Hematopoietic multipotent progenitor cell treated with erythropoietin and hydrocortisone succinate and interleukin-3 and kit ligand, for 15 days (in vitro differentiated cells): ENCODE data around the gene KRTAP1-5.
"Not testable (repeated sequence)": the region's sequence is repeated elsewhere in the genome, so short reads cannot be mapped to it uniquely, and the experiment has no call there.

Source experiments
- DNase-seq: peaks from one replicate; pipeline ENCODE4 v3.0.0-alpha.2; 2015; ENCODE audit warnings: low spot score

Gene KRTAP1-5

GRCh38 chr17:41026715-41027471 lies at the start of gene KRTAP1-5:
KRTAP1-5 (minus strand) TSS chr17:41027208; CDS start chr17:41027155, 53 bp downstream.
- no peak for DNase-seq

GRCh38 chr17:41076788-41077187 lies 49.8 kb upstream of the KRTAP1-5 start:
- DNase-seq, result no peak

GRCh38 chr17:41073676-41074075 lies 46.7 kb upstream of the KRTAP1-5 start:
- no peak for DNase-seq

GRCh38 chr17:41071606-41072360 lies 44.8 kb upstream of the KRTAP1-5 start:
- no peak for DNase-seq

GRCh38 chr17:41069031-41069430 lies 42.0 kb upstream of the KRTAP1-5 start:
- no peak for DNase-seq

GRCh38 chr17:41067281-41067680 lies 40.3 kb upstream of the KRTAP1-5 start:
- no peak for DNase-seq

- no peak for DNase-seq
Measured at GRCh38 chr17:41065829-41066624, 39.0 kb upstream of the KRTAP1-5 start, which contains the start of gene KRTAP2-4. KRTAP2-4 (minus strand) TSS chr17:41065879; CDS start chr17:41065845, 34 bp downstream.

- not testable (repeated sequence) for DNase-seq
Measured at GRCh38 chr17:41065016-41065689, 38.1 kb upstream of the KRTAP1-5 start.

- no peak for DNase-seq
Measured at GRCh38 chr17:41064301-41064700, 37.3 kb upstream of the KRTAP1-5 start.

GRCh38 chr17:41063449-41063848 lies 36.4 kb upstream of the KRTAP1-5 start:
- no peak for DNase-seq

GRCh38 chr17:41061964-41062363 lies 35.0 kb upstream of the KRTAP1-5 start:
- DNase-seq, result no peak

GRCh38 chr17:41060052-41060604 lies 33.1 kb upstream of the KRTAP1-5 start, which contains the start of gene KRTAP2-3:
KRTAP2-3 (minus strand) TSS chr17:41060114; CDS start chr17:41060050, 64 bp downstream.
- no peak for DNase-seq

GRCh38 chr17:41059276-41060051 lies 32.5 kb upstream of the KRTAP1-5 start:
- not testable (repeated sequence) for DNase-seq

- no peak for DNase-seq
Measured at GRCh38 chr17:41058741-41059140, 31.7 kb upstream of the KRTAP1-5 start.

GRCh38 chr17:41057547-41057946 lies 30.5 kb upstream of the KRTAP1-5 start:
- no peak for DNase-seq

GRCh38 chr17:41055130-41055529 lies 28.1 kb upstream of the KRTAP1-5 start, which contains the start of gene KRTAP2-2:
KRTAP2-2 (minus strand) TSS chr17:41055230; CDS start chr17:41055211, 19 bp downstream.
- DNase-seq, result not testable (repeated sequence)

GRCh38 chr17:41054556-41054955 lies 27.5 kb upstream of the KRTAP1-5 start:
- DNase-seq, result not testable (repeated sequence)

- DNase-seq, result no peak
Measured at GRCh38 chr17:41054025-41054424, 27.0 kb upstream of the KRTAP1-5 start.

- DNase-seq, result no peak
Measured at GRCh38 chr17:41052566-41052965, 25.6 kb upstream of the KRTAP1-5 start.

- no peak for DNase-seq
Measured at GRCh38 chr17:41049110-41049509, 22.1 kb upstream of the KRTAP1-5 start.
